WTC11 (cell line): Measurements from ENCODE around the gene NNMT. TPM values are rescaled to one million over a fixed set of nuclear protein-coding genes. Genes with fewer than 3 reads are reported as not detected.

Experiments
- ATAC-seq: fragments of 200-7000 bp; cut with Tn5 transposase; 2 replicates; pipeline ENCODE4 v1.10.0; 2021; ENCODE audit warnings: mild to moderate bottlenecking, moderate library complexity
- CTCF ChIA-PET: fragments of 300-600 bp; sonication (Branson Sonifier 250); formaldehyde crosslinking; loops from one replicate; lab custom pipeline; 2021; ENCODE audit warnings: antibody characterized with exemption; lab: Charles Lee
- POLR2A ChIA-PET: fragments of 350-600 bp; sonication (Branson Sonifier 250); formaldehyde crosslinking; loops from one replicate; lab custom pipeline; 2021; ENCODE audit warnings: antibody characterized with exemption; lab: Charles Lee
- DNase-seq: peaks from one replicate; pipeline ENCODE4 v3.0.0; 2021; ENCODE audit warnings: low spot score
- H3K27ac Mint-ChIP-seq: 2 replicates; pipeline ENCODE4 v1.8.0; 2021; ENCODE audit warnings: mixed read lengths
- H3K27me3 Mint-ChIP-seq: 2 replicates; pipeline ENCODE4 v1.8.0; 2021; ENCODE audit warnings: low read depth, mild to moderate bottlenecking, moderate library complexity, mixed read lengths
- H3K36me3 Mint-ChIP-seq: 2 replicates; pipeline ENCODE4 v1.8.0; 2021; ENCODE audit warnings: mixed read lengths
- H3K4me1 Mint-ChIP-seq: 2 replicates; pipeline ENCODE4 v1.8.0; 2022; ENCODE audit warnings: mixed read lengths
- H3K4me3 Mint-ChIP-seq: 2 replicates; pipeline ENCODE4 v1.8.0; 2021; ENCODE audit warnings: mild to moderate bottlenecking, moderate library complexity, mixed read lengths
- H3K9me3 Mint-ChIP-seq: 2 replicates; pipeline ENCODE4 v1.8.0; 2021; ENCODE audit warnings: mixed read lengths
- ESRRA ChIP-seq: sonication (generic); formaldehyde crosslinking; IDR thresholded peaks from 2 replicates; pipeline ENCODE4 v1.8.1; 2022; ENCODE audit warnings: mild to moderate bottlenecking, missing genetic modification reagents, borderline replicate concordance
- OVOL2 ChIP-seq: fragments of 250-450 bp; sonication (Bioruptor Pico); IDR thresholded peaks from 2 replicates; pipeline ENCODE4 v1.9.0; 2021; ENCODE audit warnings: mild to moderate bottlenecking, borderline replicate concordance
- PRRX2 ChIP-seq: fragments of 250-450 bp; sonication (Bioruptor Pico); IDR thresholded peaks from 2 replicates; pipeline ENCODE4 v1.8.0; 2021; ENCODE audit warnings: mild to moderate bottlenecking
- SMAD3 ChIP-seq: sonication (generic); formaldehyde crosslinking; IDR thresholded peaks from 2 replicates; pipeline ENCODE4 v1.8.0; 2022; ENCODE audit warnings: missing genetic modification reagents, mild to moderate bottlenecking, borderline replicate concordance
- ZNF219 ChIP-seq: sonication (generic); formaldehyde crosslinking; IDR thresholded peaks from 2 replicates; pipeline ENCODE4 v1.8.0; 2023; ENCODE audit warnings: missing genetic modification reagents, mild to moderate bottlenecking, borderline replicate concordance
- ZNF317 ChIP-seq: sonication (generic); formaldehyde crosslinking; IDR thresholded peaks from 2 replicates; pipeline ENCODE4 v1.8.1; 2023; ENCODE audit warnings: low read depth, mild to moderate bottlenecking, moderate library complexity, missing genetic modification reagents, borderline replicate concordance
- total RNA-seq: library from RNA; stranded (reverse); gene quantifications from 3 replicates; pipeline ENCODE4 v1.2.3, GENCODE V29; 2021
- TF ChIP-seq, protein P1 (sequence below): fragments of 250-450 bp; sonication (Bioruptor Pico); conservative IDR thresholded peaks from 2 replicates; pipeline ENCODE4 v1.9.0; 2021; ENCODE audit warnings: mild to moderate bottlenecking
- TF ChIP-seq, protein P2 (sequence below): fragments of 250-450 bp; sonication (Bioruptor Pico); IDR thresholded peaks from 2 replicates; pipeline ENCODE4 v1.9.0; 2021; ENCODE audit warnings: mild to moderate bottlenecking
- TF ChIP-seq, protein P3 (sequence below): sonication (generic); formaldehyde crosslinking; IDR thresholded peaks from 2 replicates; pipeline ENCODE4 v1.8.1; 2023; ENCODE audit warnings: mild to moderate bottlenecking, moderate library complexity, missing genetic modification reagents
- TF ChIP-seq, protein P4 (sequence below): sonication (generic); formaldehyde crosslinking; IDR thresholded peaks from 2 replicates; pipeline ENCODE4 v1.8.0; 2023; ENCODE audit warnings: missing genetic modification reagents, mild to moderate bottlenecking, borderline replicate concordance
- TF ChIP-seq, protein P5 (sequence below): sonication (generic); formaldehyde crosslinking; IDR thresholded peaks from 2 replicates; pipeline ENCODE4 v1.8.0; 2022; ENCODE audit warnings: mild to moderate bottlenecking, missing genetic modification reagents

NNMT gene
- total RNA-seq, 1 experiment from 2014 or later: 0.50 TPM

DNA sequence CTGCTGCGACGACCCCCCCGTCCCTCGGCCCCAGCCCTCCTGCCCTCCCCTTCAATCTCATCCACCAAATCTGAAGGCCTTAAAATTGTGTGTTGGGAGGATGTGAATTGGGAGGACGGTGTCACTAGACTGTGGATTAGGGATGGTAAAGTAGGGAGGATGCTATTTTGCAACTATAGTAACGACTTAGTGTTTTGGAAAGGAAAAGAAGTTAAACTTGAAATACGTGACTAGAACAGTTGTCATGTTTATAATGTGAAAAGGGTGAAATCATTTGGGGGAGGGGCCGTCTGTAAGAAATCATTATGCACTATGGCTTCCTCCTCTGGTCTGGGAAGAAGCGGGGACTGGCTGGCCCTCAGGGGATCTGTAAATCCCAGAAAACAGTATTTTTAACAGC, 43.4 kb upstream of the NNMT start (continued):
- TF ChIP-seq, protein P1, sequence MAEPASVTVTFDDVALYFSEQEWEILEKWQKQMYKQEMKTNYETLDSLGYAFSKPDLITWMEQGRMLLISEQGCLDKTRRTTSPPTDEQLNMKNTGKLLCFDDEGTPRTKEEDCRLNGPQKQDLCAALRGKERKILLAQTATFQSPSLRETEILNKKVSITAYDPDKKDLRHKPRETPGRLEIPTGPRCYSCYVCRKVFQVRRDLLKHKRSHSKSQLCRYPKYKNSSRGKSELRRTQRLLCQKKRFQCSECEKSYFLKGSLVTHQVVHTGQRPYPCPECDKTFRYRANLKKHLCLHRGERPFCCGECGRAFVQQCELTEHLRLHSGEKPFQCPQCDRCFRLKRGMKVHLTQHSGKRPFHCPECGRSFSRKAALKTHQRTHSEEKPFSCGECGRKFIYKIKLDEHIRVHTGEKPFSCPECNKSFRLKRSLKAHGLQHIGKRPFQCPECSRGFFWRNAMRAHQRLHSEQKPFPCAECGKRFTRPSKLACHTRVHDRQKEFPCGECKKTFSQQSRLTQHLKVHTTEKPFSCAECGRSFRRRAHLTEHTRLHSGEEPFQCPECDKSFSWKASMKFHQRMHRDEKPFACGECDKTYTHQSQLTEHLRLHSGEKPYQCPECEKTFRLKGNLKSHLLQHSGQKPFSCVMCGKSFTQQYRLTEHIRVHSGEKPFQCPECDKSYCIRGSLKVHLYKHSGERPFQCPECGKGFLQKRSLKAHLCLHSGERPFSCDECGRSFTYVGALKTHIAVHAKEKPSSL: no peak

DNA sequence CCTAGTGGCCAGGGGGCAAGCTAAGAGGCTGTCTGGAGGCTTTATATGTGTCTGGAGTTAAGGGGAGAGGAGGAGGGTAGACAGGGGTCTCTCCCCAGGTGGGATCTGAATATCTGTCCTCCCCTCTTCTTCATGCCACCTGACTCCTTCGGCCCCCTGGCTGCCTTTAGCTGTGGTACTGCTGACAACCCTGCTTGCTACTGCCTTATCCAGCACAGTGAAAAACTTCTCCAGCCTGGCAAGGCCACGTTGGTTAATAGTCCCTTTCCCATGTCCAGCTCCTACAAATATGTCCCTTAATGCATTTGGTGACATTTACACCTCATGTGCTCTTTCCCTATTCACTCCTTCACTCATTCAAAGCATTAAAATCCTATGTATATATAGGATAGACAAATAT, 42.4 kb upstream of the NNMT start:
- peaks cover 35% of the 10 kb centered on the region for H3K4me1 Mint-ChIP-seq
- TF ChIP-seq, protein P2, sequence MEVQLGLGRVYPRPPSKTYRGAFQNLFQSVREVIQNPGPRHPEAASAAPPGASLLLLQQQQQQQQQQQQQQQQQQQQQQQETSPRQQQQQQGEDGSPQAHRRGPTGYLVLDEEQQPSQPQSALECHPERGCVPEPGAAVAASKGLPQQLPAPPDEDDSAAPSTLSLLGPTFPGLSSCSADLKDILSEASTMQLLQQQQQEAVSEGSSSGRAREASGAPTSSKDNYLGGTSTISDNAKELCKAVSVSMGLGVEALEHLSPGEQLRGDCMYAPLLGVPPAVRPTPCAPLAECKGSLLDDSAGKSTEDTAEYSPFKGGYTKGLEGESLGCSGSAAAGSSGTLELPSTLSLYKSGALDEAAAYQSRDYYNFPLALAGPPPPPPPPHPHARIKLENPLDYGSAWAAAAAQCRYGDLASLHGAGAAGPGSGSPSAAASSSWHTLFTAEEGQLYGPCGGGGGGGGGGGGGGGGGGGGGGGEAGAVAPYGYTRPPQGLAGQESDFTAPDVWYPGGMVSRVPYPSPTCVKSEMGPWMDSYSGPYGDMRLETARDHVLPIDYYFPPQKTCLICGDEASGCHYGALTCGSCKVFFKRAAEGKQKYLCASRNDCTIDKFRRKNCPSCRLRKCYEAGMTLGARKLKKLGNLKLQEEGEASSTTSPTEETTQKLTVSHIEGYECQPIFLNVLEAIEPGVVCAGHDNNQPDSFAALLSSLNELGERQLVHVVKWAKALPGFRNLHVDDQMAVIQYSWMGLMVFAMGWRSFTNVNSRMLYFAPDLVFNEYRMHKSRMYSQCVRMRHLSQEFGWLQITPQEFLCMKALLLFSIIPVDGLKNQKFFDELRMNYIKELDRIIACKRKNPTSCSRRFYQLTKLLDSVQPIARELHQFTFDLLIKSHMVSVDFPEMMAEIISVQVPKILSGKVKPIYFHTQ (CRISPR knock-in tag): no peak
- TF ChIP-seq ZNF219: no peak
- no peak for TF ChIP-seq SMAD3 (CRISPR knock-in tag)
- no peak for TF ChIP-seq ESRRA
- TF ChIP-seq, protein P3, sequence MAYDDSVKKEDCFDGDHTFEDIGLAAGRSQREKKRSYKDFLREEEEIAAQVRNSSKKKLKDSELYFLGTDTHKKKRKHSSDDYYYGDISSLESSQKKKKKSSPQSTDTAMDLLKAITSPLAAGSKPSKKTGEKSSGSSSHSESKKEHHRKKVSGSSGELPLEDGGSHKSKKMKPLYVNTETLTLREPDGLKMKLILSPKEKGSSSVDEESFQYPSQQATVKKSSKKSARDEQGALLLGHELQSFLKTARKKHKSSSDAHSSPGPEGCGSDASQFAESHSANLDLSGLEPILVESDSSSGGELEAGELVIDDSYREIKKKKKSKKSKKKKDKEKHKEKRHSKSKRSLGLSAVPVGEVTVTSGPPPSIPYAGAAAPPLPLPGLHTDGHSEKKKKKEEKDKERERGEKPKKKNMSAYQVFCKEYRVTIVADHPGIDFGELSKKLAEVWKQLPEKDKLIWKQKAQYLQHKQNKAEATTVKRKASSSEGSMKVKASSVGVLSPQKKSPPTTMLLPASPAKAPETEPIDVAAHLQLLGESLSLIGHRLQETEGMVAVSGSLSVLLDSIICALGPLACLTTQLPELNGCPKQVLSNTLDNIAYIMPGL (CRISPR knock-in tag): no peak
- TF ChIP-seq, protein P4, sequence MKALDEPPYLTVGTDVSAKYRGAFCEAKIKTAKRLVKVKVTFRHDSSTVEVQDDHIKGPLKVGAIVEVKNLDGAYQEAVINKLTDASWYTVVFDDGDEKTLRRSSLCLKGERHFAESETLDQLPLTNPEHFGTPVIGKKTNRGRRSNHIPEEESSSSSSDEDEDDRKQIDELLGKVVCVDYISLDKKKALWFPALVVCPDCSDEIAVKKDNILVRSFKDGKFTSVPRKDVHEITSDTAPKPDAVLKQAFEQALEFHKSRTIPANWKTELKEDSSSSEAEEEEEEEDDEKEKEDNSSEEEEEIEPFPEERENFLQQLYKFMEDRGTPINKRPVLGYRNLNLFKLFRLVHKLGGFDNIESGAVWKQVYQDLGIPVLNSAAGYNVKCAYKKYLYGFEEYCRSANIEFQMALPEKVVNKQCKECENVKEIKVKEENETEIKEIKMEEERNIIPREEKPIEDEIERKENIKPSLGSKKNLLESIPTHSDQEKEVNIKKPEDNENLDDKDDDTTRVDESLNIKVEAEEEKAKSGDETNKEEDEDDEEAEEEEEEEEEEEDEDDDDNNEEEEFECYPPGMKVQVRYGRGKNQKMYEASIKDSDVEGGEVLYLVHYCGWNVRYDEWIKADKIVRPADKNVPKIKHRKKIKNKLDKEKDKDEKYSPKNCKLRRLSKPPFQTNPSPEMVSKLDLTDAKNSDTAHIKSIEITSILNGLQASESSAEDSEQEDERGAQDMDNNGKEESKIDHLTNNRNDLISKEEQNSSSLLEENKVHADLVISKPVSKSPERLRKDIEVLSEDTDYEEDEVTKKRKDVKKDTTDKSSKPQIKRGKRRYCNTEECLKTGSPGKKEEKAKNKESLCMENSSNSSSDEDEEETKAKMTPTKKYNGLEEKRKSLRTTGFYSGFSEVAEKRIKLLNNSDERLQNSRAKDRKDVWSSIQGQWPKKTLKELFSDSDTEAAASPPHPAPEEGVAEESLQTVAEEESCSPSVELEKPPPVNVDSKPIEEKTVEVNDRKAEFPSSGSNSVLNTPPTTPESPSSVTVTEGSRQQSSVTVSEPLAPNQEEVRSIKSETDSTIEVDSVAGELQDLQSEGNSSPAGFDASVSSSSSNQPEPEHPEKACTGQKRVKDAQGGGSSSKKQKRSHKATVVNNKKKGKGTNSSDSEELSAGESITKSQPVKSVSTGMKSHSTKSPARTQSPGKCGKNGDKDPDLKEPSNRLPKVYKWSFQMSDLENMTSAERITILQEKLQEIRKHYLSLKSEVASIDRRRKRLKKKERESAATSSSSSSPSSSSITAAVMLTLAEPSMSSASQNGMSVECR (CRISPR knock-in tag): no peak
- no peak for TF ChIP-seq PRRX2 (CRISPR knock-in tag)
- TF ChIP-seq OVOL2 (CRISPR knock-in tag): no peak
- no peak for TF ChIP-seq ZNF317 (CRISPR knock-in tag)
- TF ChIP-seq, protein P5, sequence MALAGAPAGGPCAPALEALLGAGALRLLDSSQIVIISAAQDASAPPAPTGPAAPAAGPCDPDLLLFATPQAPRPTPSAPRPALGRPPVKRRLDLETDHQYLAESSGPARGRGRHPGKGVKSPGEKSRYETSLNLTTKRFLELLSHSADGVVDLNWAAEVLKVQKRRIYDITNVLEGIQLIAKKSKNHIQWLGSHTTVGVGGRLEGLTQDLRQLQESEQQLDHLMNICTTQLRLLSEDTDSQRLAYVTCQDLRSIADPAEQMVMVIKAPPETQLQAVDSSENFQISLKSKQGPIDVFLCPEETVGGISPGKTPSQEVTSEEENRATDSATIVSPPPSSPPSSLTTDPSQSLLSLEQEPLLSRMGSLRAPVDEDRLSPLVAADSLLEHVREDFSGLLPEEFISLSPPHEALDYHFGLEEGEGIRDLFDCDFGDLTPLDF (CRISPR knock-in tag): no peak
- TF ChIP-seq, all 79 proteins: peak for 0
- CTCF ChIA-PET: no interaction called here
- Mint-ChIP-seq H3K27me3 (no peaks in the 10 kb centered on the region; the same call in 1 of the 2 replicates), H3K36me3 (no peaks in the 10 kb centered on the region), H3K9me3 (no peaks in the 10 kb centered on the region), H3K27ac (no peak overlapping the region), H3K4me3 (no peak overlapping the region)
- DNase-seq (no peak), ATAC-seq (no peak)
- POLR2A ChIA-PET: no interaction called here
